Endometrial microvascular endothelial cells (primary cell): ENCODE measurements around the gene IMMT. TPM values are rescaled to one million over a fixed set of nuclear protein-coding genes. Genes with fewer than 3 reads are reported as not detected.

ENCODE experiments used
- in situ Hi-C: cut with HindIII; loops from 2 replicates; pipeline ENCODE4 v1.10.0; 2017; ENCODE audit warnings: low sequenced_read_pairs, low pct_unique_long_range_greater_than_20kb; ENCODE audit errors: inconsistent ontology term
- total RNA-seq: library from RNA; depleted of rRNA; stranded (reverse); fragments of >200 nt; gene quantifications from one replicate; pipeline ENCODE4 v1.2.3, GENCODE V29; 2015; ENCODE audit errors: inconsistent ontology term

The IMMT gene
- total RNA-seq, 1 donor from 2014 or later = 77.8 TPM

DNA sequence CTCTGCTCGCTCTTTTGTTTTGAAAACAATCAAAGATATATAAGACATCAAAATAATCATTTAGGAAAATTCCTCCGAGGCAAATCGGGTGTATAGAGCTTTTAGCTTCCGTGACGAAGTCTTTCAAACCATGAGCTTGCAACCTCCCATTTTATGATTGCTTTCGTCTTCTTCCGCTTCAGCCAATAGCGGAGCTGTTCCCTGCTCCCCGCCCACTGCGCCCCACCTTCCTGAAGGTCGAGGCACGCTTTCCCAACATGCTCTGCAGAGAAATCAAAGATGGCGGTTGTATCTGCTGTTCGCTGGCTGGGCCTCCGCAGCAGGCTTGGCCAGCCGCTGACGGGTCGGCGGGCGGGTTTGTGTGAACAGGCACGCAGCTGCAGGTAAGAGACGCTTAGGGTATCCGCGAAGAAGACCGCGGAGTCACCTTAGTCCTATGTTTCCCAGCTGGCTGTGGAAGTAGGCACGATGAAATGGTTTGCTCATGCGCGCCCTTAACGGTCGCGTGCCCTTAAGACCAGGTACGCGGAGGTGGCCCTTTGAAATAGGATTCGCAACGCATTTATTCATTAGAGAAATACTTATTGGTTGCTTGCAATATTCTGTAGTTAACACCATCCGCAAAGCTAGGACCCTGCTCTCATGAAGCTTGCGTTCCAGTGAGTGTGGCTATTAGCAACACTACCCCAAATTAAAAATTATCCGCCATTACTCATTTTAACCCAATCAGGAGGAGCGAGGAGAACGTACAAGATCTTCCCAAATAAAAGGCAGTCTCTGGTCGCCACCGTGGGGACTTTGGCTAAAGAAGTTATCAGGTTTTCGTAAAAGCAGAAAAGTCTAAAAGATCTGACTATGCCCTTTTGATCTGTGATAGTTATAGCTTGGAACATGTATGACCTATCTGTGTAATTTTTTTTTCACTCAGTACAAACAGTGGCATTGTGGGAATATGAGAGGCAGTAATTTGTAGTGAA lies 89.0 kb downstream of the IMMT start, which contains the start of gene PTCD3:
PTCD3 (plus strand) TSS at position 267 of the 977 bp plus-strand sequence; CDS start at position 280, 13 bp downstream.
- in situ Hi-C loops = no loop called here

DNA sequence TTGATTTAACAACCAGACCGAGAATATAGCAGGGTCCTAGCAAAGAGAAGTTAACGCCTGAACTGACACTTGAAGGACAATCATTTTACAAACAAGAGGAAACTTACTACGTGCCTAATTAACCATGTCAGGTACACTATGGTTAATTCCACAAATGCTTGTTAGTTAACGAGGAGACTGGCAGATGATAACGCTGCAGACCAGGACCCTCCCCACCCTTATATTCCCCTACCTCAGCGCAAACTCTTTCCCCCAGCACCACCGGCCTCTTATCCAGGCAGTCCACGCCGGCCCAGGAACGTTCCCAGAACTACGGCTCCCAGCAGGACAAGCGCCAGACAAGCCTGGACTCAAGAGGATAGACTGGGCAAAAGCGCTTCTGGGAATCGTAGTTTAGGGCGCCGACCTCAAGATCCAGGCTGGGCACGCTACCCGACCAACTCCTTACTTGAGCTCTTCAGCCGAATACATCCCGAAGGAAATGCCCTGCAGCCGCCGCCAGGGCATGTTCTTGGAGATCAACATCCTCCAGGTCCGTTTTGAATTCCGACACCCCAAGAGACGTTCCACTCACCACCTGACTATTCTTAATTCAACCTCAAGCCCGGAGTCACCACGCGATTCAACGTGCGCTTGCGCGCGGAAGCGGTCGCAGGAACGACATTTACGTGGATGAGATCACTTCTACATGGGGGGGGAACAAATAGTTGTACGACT lies 89.9 kb downstream of the IMMT start, which contains the start of gene POLR1A:
POLR1A (minus strand) TSS at position 635 of the 717 bp plus-strand sequence; CDS start at position 525, 110 bp downstream.
- in situ Hi-C loops = no loop called here

DNA sequence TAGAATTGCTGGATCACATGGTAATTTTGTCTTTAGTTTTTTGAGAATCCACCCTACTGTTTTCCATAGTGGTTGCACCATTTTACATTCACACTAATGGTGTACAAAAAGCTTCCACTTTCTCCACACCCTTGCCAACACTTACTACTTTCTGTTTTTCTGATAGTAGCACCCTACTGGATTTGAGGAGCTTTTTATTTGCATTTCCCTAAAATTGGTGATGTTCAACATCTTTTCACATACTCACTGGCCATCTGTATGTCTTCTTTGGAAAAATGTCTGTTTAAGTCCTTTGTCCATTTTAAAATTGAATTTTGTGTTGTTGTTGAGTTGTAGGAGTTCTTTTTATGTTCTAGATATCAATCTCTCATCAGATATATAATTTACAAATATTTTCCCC lies 93.1 kb downstream of the IMMT start:
- in situ Hi-C loops = no loop called here

- in situ Hi-C loops = no loop called here
Measured at GRCh38 chr2:86097913-86098312, 97.3 kb downstream of the IMMT start.

- in situ Hi-C loops = no loop called here
Measured at GRCh38 chr2:86097114-86097896, 98.0 kb downstream of the IMMT start.

DNA sequence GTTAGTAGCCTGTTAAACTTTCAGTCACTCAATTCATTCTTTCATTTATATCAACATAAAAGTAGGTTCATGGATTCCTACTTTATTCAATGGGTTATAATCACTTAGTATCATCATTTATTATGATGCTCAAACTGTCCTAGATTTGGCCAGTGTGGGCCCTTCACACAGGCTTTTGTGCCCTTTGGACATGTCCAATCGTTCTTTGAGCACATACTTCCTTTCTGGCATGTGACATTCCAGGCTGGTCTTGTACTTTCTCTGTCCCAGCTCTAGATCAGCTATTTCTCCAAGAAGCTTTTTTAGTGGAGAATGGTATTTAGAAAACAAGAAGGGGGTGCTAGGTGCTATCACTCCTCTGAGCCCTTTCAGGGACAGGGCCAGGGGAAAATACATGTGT lies 101.0 kb downstream of the IMMT start:
- in situ Hi-C loops = no loop called here

Other genes starting within 250 kb of the IMMT start
- gene POLR1A, start 89.6 kb downstream of the IMMT start, total RNA-seq = 20.9 TPM
- gene PTCD3, start 89.2 kb downstream of the IMMT start, total RNA-seq = 54.7 TPM
- gene MRPL35, start 4.0 kb upstream of the IMMT start, total RNA-seq = 62.4 TPM
- gene REEP1, start 142.2 kb upstream of the IMMT start, total RNA-seq = 0.28 TPM
- gene KDM3A, start 245.9 kb upstream of the IMMT start, total RNA-seq = 14.7 TPM